Adipose tissue (tissue), 3 donors: ENCODE data around the gene ACSS1. TPM values are rescaled to one million over a fixed set of nuclear protein-coding genes. Genes with fewer than 3 reads are reported as not detected.

Experiments
- H3K27ac ChIP-seq: one replicate; pipeline ENCODE4 v1.5.1; 2013; ENCODE audit warnings: low read depth, low read length
- WGBS, 3 donors: extraction: QIAGEN DNeasy Blood & Tissue Kit; methylation state at CpG; one replicate each; pipeline ENCODE4 v1.1.7; 2013; 5-methylcytosine and 5-hydroxymethylcytosine counted together
- polyA plus RNA-seq, 3 donors: library from polyadenylated mRNA; stranded (reverse); fragments of 200-250 nt; gene quantifications; one replicate each; pipeline ENCODE4 v1.2.3, GENCODE V29; 2013
- donor health status: healthy with polysubstance abuse.
- donor health status: Bipolar disorder and iron deficiency.
- donor health status: healthy.

Gene ACSS1
- polyA plus RNA-seq, 3 donors, result 9.1 to 27.2 (median 9.3) TPM

- H3K27ac ChIP-seq, result no peak overlapping the region
- 14 to 36% (median 35%) methylated on average over 9 of the region's 9 CpGs for WGBS, 3 donors
Observed at GRCh38 chr20:25039697-25040437, 18.1 kb downstream of the ACSS1 start.

- 82 to 92% (median 82%) methylated on average over 6 of the region's 6 CpGs for WGBS, 3 donors
Observed at GRCh38 chr20:25038591-25039015, 19.3 kb downstream of the ACSS1 start.

GRCh38 chr20:25038103-25038410, 19.9 kb downstream of the ACSS1 start:
- H3K27ac ChIP-seq, result no peak overlapping the region
- 68 to 78% (median 73%) methylated on average over 3 of the region's 3 CpGs for WGBS, 3 donors

More at GRCh38 chr20:25038591-25039015, 19.3 kb downstream of the ACSS1 start:
- H3K27ac ChIP-seq, result no peak overlapping the region

GRCh38 chr20:25037288-25038102, 20.4 kb downstream of the ACSS1 start:
- 70 to 77% (median 73%) methylated on average over 15 of the region's 15 CpGs for WGBS, 3 donors
- no peak overlapping the region for H3K27ac ChIP-seq

- 37 to 52% (median 39%) methylated on average over 7 of the region's 7 CpGs for WGBS, 3 donors
- no peak overlapping the region for H3K27ac ChIP-seq
Observed at GRCh38 chr20:25036331-25036936, 21.5 kb downstream of the ACSS1 start.

GRCh38 chr20:25035921-25036320, 22.0 kb downstream of the ACSS1 start:
- WGBS, 3 donors, result 34 to 42% (median 39%) methylated on average over 4 of the region's 4 CpGs
- no peak overlapping the region for H3K27ac ChIP-seq

- WGBS, 3 donors, result 12 to 78% (median 51%) methylated on average over 3 of the region's 3 CpGs
- no peak overlapping the region for H3K27ac ChIP-seq
Observed at GRCh38 chr20:25033924-25034300, 24.0 kb downstream of the ACSS1 start.

GRCh38 chr20:25033265-25033923, 24.5 kb downstream of the ACSS1 start:
- no peak overlapping the region for H3K27ac ChIP-seq
- 26 to 62% (median 54%) methylated on average over 6 of the region's 6 CpGs for WGBS, 3 donors

GRCh38 chr20:25032478-25033264, 25.3 kb downstream of the ACSS1 start:
- 31 to 65% (median 57%) methylated on average over 29 of the region's 29 CpGs for WGBS, 3 donors

GRCh38 chr20:25032065-25032477, 25.9 kb downstream of the ACSS1 start:
- WGBS, 3 donors, result 87 to 94% (median 92%) methylated on average over 16 of the region's 16 CpGs
- H3K27ac ChIP-seq, result no peak overlapping the region

More at GRCh38 chr20:25032478-25033264, 25.3 kb downstream of the ACSS1 start:
- H3K27ac ChIP-seq, result no peak overlapping the region

- WGBS, 3 donors, result 74 to 90% (median 87%) methylated on average over 3 of the region's 3 CpGs
- no peak overlapping the region for H3K27ac ChIP-seq
Observed at GRCh38 chr20:25031241-25031640, 26.7 kb downstream of the ACSS1 start.

GRCh38 chr20:25030649-25031207, 27.2 kb downstream of the ACSS1 start:
- H3K27ac ChIP-seq, result no peak overlapping the region
- WGBS, 3 donors, result 94 to 96% (median 96%) methylated on average over 8 of the region's 8 CpGs

- H3K27ac ChIP-seq, result no peak overlapping the region
- WGBS, 3 donors, result 91 to 96% (median 96%) methylated on average over 5 of the region's 5 CpGs
Observed at GRCh38 chr20:25030007-25030648, 27.8 kb downstream of the ACSS1 start.

- WGBS, 3 donors, result 85 to 91% (median 89%) methylated on average over 4 of the region's 4 CpGs
Observed at GRCh38 chr20:25025986-25026605, 31.8 kb downstream of the ACSS1 start.

GRCh38 chr20:25025091-25025861, 32.7 kb downstream of the ACSS1 start:
- WGBS, 3 donors, result 62 to 94% (median 92%) methylated on average over 14 of the region's 14 CpGs
- H3K27ac ChIP-seq, result no peak overlapping the region

More at GRCh38 chr20:25025986-25026605, 31.8 kb downstream of the ACSS1 start:
- H3K27ac ChIP-seq, result no peak overlapping the region

- 84 to 92% (median 89%) methylated on average over 4 of the region's 4 CpGs for WGBS, 3 donors
Observed at GRCh38 chr20:25024171-25024570, 33.8 kb downstream of the ACSS1 start.

More at GRCh38 chr20:25024171-25024570, 33.8 kb downstream of the ACSS1 start:
- no peak overlapping the region for H3K27ac ChIP-seq
